ENCODE data around the gene ZNF366. TPM values are rescaled to one million over a fixed set of nuclear protein-coding genes. Genes with fewer than 3 reads are reported as not detected.

The ZNF366 gene
- total RNA-seq, 1 donor from 2014 or later, result not detected

DNA sequence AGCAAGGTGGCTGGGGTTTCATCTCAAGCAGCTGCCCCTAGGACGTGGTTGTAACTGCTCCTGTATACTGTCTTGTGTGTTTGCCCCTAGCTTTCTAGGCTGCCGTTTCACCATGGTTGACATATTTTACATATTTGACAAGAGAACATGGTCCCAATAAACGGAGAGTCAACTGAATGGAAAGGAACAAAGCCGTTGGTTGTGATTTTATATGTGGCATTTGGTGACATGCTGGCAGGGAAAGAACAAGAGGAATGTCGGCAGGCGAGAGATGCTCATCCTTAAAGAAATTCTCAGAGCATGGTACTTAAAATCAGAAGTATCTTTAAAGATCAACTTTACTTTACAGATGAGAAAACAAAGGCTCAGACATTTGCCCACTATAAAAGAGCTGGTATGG is 11.8 kb downstream of the ZNF366 start:
- TF ChIP-seq, protein P1, sequence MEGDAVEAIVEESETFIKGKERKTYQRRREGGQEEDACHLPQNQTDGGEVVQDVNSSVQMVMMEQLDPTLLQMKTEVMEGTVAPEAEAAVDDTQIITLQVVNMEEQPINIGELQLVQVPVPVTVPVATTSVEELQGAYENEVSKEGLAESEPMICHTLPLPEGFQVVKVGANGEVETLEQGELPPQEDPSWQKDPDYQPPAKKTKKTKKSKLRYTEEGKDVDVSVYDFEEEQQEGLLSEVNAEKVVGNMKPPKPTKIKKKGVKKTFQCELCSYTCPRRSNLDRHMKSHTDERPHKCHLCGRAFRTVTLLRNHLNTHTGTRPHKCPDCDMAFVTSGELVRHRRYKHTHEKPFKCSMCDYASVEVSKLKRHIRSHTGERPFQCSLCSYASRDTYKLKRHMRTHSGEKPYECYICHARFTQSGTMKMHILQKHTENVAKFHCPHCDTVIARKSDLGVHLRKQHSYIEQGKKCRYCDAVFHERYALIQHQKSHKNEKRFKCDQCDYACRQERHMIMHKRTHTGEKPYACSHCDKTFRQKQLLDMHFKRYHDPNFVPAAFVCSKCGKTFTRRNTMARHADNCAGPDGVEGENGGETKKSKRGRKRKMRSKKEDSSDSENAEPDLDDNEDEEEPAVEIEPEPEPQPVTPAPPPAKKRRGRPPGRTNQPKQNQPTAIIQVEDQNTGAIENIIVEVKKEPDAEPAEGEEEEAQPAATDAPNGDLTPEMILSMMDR (IDR thresholded peaks at IDR 0.05), result no peak
- H3K27ac Mint-ChIP-seq (ENCODE audit: unreplicated experiment), result no peak overlapping the region
- H3K4me3 Mint-ChIP-seq (ENCODE audit: unreplicated experiment), result no peak overlapping the region
- no peaks in the 10 kb centered on the region for H3K36me3 Mint-ChIP-seq (ENCODE audit: low read depth)
- DNase-seq (ENCODE audit: low spot score), result no peak
- no peaks in the 10 kb centered on the region for H3K9me3 Mint-ChIP-seq (ENCODE audit: low read depth)
- H3K4me1 Mint-ChIP-seq (ENCODE audit: low read depth), result peaks cover 14% of the 10 kb centered on the region
- no peaks in the 10 kb centered on the region for H3K27me3 Mint-ChIP-seq (ENCODE audit: low read depth)

DNA sequence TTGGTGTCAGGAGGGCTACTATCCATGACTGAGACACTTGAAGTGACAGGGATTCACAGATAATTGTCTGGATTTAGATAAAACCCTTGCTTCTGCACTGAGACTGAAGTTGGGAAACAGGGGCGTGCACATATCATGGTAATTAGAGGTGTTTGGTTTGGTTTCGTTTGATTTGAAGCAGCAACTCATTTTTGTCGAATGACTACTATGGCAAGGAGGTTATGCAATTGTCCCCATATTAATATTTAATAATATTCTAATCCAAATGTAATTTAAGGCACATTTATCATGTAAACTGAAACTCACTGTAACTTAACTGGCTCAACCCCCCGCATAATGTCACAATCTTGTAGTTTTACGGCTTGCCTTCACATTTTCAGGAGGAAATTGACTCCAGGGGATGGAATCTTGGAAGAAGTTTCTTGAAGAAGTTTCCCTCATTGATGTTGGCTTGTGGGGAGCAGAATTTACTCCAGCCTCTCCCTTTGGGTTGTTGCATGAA is 12.5 kb downstream of the ZNF366 start:
- Mint-ChIP-seq H3K27ac (ENCODE audit: unreplicated experiment) (no peak overlapping the region), H3K27me3 (ENCODE audit: low read depth) (no peaks in the 10 kb centered on the region), H3K9me3 (ENCODE audit: low read depth) (no peaks in the 10 kb centered on the region), H3K4me1 (ENCODE audit: low read depth) (peaks cover 14% of the 10 kb centered on the region), H3K36me3 (ENCODE audit: low read depth) (no peaks in the 10 kb centered on the region), H3K4me3 (ENCODE audit: unreplicated experiment) (no peak overlapping the region)
- TF ChIP-seq, protein P1 (IDR thresholded peaks at IDR 0.05), result no peak
- no peak for DNase-seq (ENCODE audit: low spot score)

DNA sequence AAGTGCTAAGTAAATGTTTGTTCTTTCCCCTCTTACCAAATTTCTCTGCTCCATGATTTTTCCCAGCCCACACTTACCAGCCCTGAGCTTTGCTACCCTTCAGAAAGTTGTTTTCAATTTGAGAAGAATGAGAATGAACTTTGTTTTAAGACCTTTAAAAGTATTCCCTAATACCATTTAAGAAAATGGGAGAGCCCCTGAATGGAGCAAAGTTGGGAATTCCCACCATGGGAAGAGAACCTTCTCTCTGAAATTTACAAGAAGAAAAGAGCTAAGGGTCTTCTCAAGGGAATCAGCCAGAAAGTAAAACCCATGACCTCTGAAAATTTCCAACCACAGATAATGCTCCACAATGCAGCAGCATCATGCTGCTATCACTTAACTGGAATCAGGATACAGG is 17.7 kb downstream of the ZNF366 start:
- Mint-ChIP-seq H3K4me1 (ENCODE audit: low read depth) (peaks cover 20% of the 10 kb centered on the region), H3K9me3 (ENCODE audit: low read depth) (no peaks in the 10 kb centered on the region), H3K4me3 (ENCODE audit: unreplicated experiment) (no peak overlapping the region), H3K27me3 (ENCODE audit: low read depth) (no peaks in the 10 kb centered on the region), H3K27ac (ENCODE audit: unreplicated experiment) (no peak overlapping the region), H3K36me3 (ENCODE audit: low read depth) (no peaks in the 10 kb centered on the region)
- no peak for DNase-seq (ENCODE audit: low spot score)
- TF ChIP-seq, protein P1 (IDR thresholded peaks at IDR 0.05), result no peak

DNA sequence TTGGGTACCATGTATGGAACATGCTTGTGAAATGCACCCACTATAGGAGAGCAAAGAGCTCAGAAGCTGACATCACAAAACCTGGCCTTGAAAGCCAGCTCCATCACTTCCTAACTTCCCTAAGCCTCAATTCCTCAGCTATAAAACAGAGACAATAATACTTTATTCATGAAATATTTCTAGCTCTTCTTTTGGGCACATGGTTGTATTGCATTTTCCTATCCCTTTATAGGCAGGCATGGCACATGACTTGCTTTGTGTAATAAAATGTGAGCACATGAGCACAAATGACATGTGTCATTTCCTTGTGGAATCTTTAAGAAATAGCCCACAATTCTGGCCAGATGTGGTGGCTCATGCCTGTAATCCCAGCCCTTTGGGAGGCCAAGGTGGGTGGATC is 18.5 kb downstream of the ZNF366 start:
- no peaks in the 10 kb centered on the region for H3K27me3 Mint-ChIP-seq (ENCODE audit: low read depth)
- no peaks in the 10 kb centered on the region for H3K9me3 Mint-ChIP-seq (ENCODE audit: low read depth)
- H3K36me3 Mint-ChIP-seq (ENCODE audit: low read depth), result no peaks in the 10 kb centered on the region
- no peak overlapping the region for H3K27ac Mint-ChIP-seq (ENCODE audit: unreplicated experiment)
- H3K4me1 Mint-ChIP-seq (ENCODE audit: low read depth), result peaks cover 20% of the 10 kb centered on the region
- H3K4me3 Mint-ChIP-seq (ENCODE audit: unreplicated experiment), result no peak overlapping the region
- TF ChIP-seq, protein P1 (IDR thresholded peaks at IDR 0.05), result no peak
- no peak for DNase-seq (ENCODE audit: low spot score)

DNA sequence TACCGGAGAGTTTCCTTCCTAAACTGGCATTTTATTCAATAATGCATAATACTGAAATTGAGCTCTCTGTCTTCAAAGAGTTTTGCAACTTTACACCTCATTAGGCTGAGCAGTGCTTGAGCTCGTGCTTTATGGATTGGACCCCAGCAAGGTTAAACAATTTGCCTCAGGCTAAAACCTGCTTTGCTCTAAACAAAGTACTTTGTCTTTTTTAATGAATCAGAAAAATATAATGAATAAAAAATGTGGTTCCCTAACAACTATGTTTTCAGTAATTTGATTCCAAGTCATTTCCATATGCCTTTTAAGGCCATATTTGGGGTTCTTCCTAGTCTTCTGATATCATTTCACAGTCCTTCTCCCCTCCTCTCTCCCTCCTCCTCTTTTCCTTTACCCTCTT is 20.0 kb downstream of the ZNF366 start:
- no peak for DNase-seq (ENCODE audit: low spot score)
- no peak overlapping the region for H3K27ac Mint-ChIP-seq (ENCODE audit: unreplicated experiment)
- H3K4me1 Mint-ChIP-seq (ENCODE audit: low read depth), result peaks cover 15% of the 10 kb centered on the region
- H3K27me3 Mint-ChIP-seq (ENCODE audit: low read depth), result no peaks in the 10 kb centered on the region
- no peak overlapping the region for H3K4me3 Mint-ChIP-seq (ENCODE audit: unreplicated experiment)
- no peaks in the 10 kb centered on the region for H3K9me3 Mint-ChIP-seq (ENCODE audit: low read depth)
- TF ChIP-seq, protein P1 (IDR thresholded peaks at IDR 0.05), result no peak
- no peaks in the 10 kb centered on the region for H3K36me3 Mint-ChIP-seq (ENCODE audit: low read depth)
